Ascending aorta (tissue), 2 donors: ENCODE measurements around the gene SLC25A19. TPM values are rescaled to one million over a fixed set of nuclear protein-coding genes. Genes with fewer than 3 reads are reported as not detected.

Experiments
- DNase-seq, 2 donors: peaks; one replicate each; pipeline ENCODE4 v3.0.0-alpha.2; 2019; ENCODE audit warnings: low spot score in 2 of 2
- H3K27ac ChIP-seq, 2 donors: fragments of 200-600 bp; sonication (generic); one replicate each; pipeline ENCODE4 v1.5.1; 2016 to 2017; ENCODE audit warnings: mild to moderate bottlenecking in 1 of 2
- H3K27me3 ChIP-seq: fragments of 200-600 bp; sonication (generic); one replicate; pipeline ENCODE4 v1.5.1; 2017
- H3K36me3 ChIP-seq, 2 donors: fragments of 200-600 bp; sonication (generic); one replicate each; pipeline ENCODE4 v1.5.1; 2016
- H3K4me1 ChIP-seq, 2 donors: fragments of 200-600 bp; sonication (generic); one replicate each; pipeline ENCODE4 v1.5.1; 2016 to 2017; ENCODE audit warnings: mild to moderate bottlenecking in 1 of 2
- H3K4me3 ChIP-seq, 2 donors: fragments of 200-600 bp; sonication (generic); one replicate each; pipeline ENCODE4 v1.5.1; 2016 to 2017; ENCODE audit warnings: mild to moderate bottlenecking in 1 of 2
- H3K9me3 ChIP-seq, 2 donors: fragments of 200-600 bp; sonication (generic); one replicate each; pipeline ENCODE4 v1.5.1; 2016
- intact Hi-C: fragments of 100-400 bp; cut with DNase I; formaldehyde crosslinking; loops from one replicate; pipeline ENCODE4 v1.15.1; 2023
- total RNA-seq: library from RNA; depleted of rRNA; stranded (reverse); fragments of >200 nt; gene quantifications from one replicate; pipeline ENCODE4 v1.1.0, GENCODE V29; 2016
- TF ChIP-seq, protein P1 (sequence below), 3 experiments: fragments of 200-600 bp in 2 of 3; fragments of 450-650 bp in 1 of 3; sonication (generic) in 2 of 3; IDR thresholded peaks; one replicate each; pipeline ENCODE4 v1.5.1; 2016 to 2019; ENCODE audit warnings: antibody characterized with exemption in 3 of 3, mild to moderate bottlenecking in 1 of 3, moderate library complexity in 1 of 3

Gene SLC25A19
- total RNA-seq, 1 donor from 2014 or later, result 1.3 TPM

GRCh38 chr17:75319904-75320691 lies 30.9 kb upstream of the SLC25A19 start:
- TF ChIP-seq, protein P1, sequence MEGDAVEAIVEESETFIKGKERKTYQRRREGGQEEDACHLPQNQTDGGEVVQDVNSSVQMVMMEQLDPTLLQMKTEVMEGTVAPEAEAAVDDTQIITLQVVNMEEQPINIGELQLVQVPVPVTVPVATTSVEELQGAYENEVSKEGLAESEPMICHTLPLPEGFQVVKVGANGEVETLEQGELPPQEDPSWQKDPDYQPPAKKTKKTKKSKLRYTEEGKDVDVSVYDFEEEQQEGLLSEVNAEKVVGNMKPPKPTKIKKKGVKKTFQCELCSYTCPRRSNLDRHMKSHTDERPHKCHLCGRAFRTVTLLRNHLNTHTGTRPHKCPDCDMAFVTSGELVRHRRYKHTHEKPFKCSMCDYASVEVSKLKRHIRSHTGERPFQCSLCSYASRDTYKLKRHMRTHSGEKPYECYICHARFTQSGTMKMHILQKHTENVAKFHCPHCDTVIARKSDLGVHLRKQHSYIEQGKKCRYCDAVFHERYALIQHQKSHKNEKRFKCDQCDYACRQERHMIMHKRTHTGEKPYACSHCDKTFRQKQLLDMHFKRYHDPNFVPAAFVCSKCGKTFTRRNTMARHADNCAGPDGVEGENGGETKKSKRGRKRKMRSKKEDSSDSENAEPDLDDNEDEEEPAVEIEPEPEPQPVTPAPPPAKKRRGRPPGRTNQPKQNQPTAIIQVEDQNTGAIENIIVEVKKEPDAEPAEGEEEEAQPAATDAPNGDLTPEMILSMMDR (IDR thresholded peaks at IDR 0.05), result no peak
- H3K9me3 ChIP-seq, result no peaks in the 10 kb centered on the region
- no peak for DNase-seq
- intact Hi-C loops, result no loop called here
- H3K27ac ChIP-seq, result no peak overlapping the region
- H3K27me3 ChIP-seq, result no peaks in the 10 kb centered on the region
- H3K4me1 ChIP-seq, result peaks cover 0 to 2% of the 10 kb centered on the region in 2 donors
- H3K4me3 ChIP-seq, result no peak overlapping the region
- peaks cover 33 to 35% of the 10 kb centered on the region in 2 donors for H3K36me3 ChIP-seq

GRCh38 chr17:75318615-75319222 lies 29.5 kb upstream of the SLC25A19 start:
- intact Hi-C loops, result no loop called here
- H3K9me3 ChIP-seq, result no peaks in the 10 kb centered on the region
- TF ChIP-seq, protein P1 (IDR thresholded peaks at IDR 0.05), result no peak
- no peak overlapping the region for H3K27ac ChIP-seq
- DNase-seq, result no peak
- H3K36me3 ChIP-seq, result peaks cover 32 to 33% of the 10 kb centered on the region in 2 donors
- peaks cover 0 to 2% of the 10 kb centered on the region in 2 donors for H3K4me1 ChIP-seq
- H3K4me3 ChIP-seq, result no peak overlapping the region
- no peaks in the 10 kb centered on the region for H3K27me3 ChIP-seq

- Histone ChIP-seq H3K4me3 (no peak overlapping the region), H3K9me3 (no peaks in the 10 kb centered on the region), H3K27me3 (no peaks in the 10 kb centered on the region), H3K4me1 (peaks cover 0 to under 1% of the 10 kb centered on the region in 2 donors), H3K36me3 (peaks cover 32 to 33% of the 10 kb centered on the region in 2 donors), H3K27ac (no peak overlapping the region)
- DNase-seq, result no peak
- intact Hi-C loops, result no loop called here
- TF ChIP-seq, protein P1 (IDR thresholded peaks at IDR 0.05), result no peak
Measured at GRCh38 chr17:75318211-75318610, 29.0 kb upstream of the SLC25A19 start.

GRCh38 chr17:75317671-75318070 lies 28.4 kb upstream of the SLC25A19 start:
- peaks cover 32 to 33% of the 10 kb centered on the region in 2 donors for H3K36me3 ChIP-seq
- no peaks in the 10 kb centered on the region for H3K4me1 ChIP-seq
- DNase-seq, result no peak
- H3K27me3 ChIP-seq, result no peaks in the 10 kb centered on the region
- intact Hi-C loops, result no loop called here
- H3K27ac ChIP-seq, result no peak overlapping the region
- no peaks in the 10 kb centered on the region for H3K9me3 ChIP-seq
- TF ChIP-seq, protein P1 (IDR thresholded peaks at IDR 0.05), result no peak
- no peak overlapping the region for H3K4me3 ChIP-seq

DNA sequence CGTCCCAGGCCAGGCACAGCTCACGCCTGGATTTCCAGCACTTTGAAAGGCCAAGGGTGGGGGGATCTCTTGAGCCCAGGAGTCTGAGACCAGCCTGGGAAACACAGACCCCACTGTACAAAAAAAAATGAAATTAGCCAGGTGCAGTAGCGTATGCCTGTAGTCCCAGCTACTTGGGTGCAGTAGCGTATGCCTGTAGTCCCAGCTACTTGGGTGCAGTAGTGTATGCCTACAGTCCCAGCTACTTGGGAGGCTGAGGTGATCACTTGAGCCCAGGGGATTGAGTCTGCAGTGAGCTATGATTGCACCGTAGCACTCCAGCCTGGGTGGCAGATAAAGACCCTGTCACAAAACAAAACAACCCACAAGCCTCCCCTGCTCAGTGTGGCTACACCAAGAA lies 27.0 kb upstream of the SLC25A19 start:
- Histone ChIP-seq H3K4me3 (no peak overlapping the region), H3K27ac (no peak overlapping the region), H3K27me3 (no peaks in the 10 kb centered on the region), H3K4me1 (no peaks in the 10 kb centered on the region), H3K9me3 (no peaks in the 10 kb centered on the region), H3K36me3 (peaks cover 25 to 28% of the 10 kb centered on the region in 2 donors)
- intact Hi-C loops, result no loop called here
- TF ChIP-seq, protein P1 (IDR thresholded peaks at IDR 0.05), result no peak
- no peak for DNase-seq
